Prostate gland (tissue), 2 donors: Measurements from ENCODE around the gene STXBP4.

Experiments
- POLR2A ChIP-seq: fragments of 450-650 bp; IDR thresholded peaks from one replicate; pipeline ENCODE4 v1.6.1; 2016; ENCODE audit warnings: antibody characterized with exemption, mild to moderate bottlenecking
- POLR2AphosphoS5 ChIP-seq: sonication (generic); formaldehyde crosslinking; IDR thresholded peaks from one replicate; pipeline ENCODE4 v1.6.1; 2017; ENCODE audit warnings: antibody characterized with exemption
- TF ChIP-seq, protein P1 (sequence below), 4 experiments: fragments of 200-600 bp in 2 of 4; fragments of 450-650 bp in 2 of 4; sonication (generic) in 2 of 4; IDR thresholded peaks; 1 replicate in 3 of 4; 2 replicates in 1 of 4; pipeline ENCODE4 v1.5.1; 2016 to 2019; ENCODE audit warnings: antibody characterized with exemption in 4 of 4, mild to moderate bottlenecking in 2 of 4, moderate library complexity in 2 of 4

DNA sequence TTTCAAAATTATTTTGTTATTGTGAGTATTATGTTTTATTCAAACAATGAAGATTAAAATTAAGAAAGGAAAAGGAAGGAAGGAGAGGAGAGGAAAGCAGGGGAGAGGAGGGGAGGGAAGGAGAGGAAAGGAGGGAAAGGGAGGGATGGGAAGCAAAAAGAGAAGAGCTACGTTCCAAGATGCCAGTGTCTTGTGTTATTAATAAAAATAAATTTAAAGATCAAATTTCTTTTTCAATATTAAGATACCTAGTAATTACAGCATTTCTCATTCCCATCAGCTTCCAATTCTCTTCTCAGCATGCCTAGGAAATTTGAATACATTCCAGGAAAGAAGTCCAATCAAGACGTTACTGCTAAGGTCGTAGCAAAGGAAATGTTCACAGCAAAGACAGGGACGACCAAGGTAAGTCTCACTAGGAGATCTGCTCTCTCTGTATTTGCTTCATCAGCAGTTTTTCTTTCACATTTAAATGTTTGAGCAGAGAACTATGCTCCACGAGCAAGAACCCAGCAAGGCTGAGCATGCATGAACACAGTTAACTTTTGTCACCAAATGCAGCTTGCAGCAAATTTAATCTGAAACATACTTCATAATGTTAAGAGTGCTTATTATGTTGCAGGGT, 232.9 kb downstream of the STXBP4 start:
- TF ChIP-seq, protein P1, sequence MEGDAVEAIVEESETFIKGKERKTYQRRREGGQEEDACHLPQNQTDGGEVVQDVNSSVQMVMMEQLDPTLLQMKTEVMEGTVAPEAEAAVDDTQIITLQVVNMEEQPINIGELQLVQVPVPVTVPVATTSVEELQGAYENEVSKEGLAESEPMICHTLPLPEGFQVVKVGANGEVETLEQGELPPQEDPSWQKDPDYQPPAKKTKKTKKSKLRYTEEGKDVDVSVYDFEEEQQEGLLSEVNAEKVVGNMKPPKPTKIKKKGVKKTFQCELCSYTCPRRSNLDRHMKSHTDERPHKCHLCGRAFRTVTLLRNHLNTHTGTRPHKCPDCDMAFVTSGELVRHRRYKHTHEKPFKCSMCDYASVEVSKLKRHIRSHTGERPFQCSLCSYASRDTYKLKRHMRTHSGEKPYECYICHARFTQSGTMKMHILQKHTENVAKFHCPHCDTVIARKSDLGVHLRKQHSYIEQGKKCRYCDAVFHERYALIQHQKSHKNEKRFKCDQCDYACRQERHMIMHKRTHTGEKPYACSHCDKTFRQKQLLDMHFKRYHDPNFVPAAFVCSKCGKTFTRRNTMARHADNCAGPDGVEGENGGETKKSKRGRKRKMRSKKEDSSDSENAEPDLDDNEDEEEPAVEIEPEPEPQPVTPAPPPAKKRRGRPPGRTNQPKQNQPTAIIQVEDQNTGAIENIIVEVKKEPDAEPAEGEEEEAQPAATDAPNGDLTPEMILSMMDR (IDR thresholded peaks at IDR 0.05), result no peak
- TF ChIP-seq POLR2A, result no peak
- no peak for TF ChIP-seq POLR2AphosphoS5
